ENCODE data around the gene SIM2.

SIM2 gene

DNA sequence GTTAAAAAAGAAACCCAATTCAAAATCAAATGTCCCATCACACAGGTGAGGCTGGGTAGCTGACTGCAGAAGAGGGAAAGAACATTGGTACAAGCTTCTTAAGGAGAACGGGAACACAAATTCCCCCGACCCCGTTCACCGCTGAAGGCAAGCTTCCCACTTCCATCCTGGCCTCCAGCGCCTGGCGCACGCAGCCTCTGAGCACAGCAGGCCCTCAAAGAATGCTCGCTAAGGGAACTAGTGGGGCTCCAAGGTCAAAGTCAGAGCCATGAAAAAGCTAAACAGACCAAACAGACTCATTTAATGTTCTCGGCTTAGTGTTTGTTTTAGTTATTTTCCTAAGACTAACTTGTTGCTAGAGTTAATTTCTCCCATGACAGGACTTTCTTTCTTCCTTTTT is 63.7 kb downstream of the SIM2 start:
- Histone ChIP-seq H3K36me3 (ENCODE audit: control insufficient read depth in 2 of 2, insufficient read depth in 2 of 2, low read length in 2 of 2) (no peaks in the 10 kb centered on the region), H3K4me1 (ENCODE audit: control insufficient read depth in 2 of 2, insufficient read depth in 2 of 2, low read length in 2 of 2) (peaks cover 0 to 4% of the 10 kb centered on the region in 2 donors)

GRCh38 chr21:36763305-36763704 is 64.4 kb downstream of the SIM2 start:
- Histone ChIP-seq H3K27ac (ENCODE audit: low read depth in 2 of 2, low read length in 2 of 2) (no peak overlapping the region), H3K36me3 (ENCODE audit: control insufficient read depth in 2 of 2, insufficient read depth in 2 of 2, low read length in 2 of 2) (no peaks in the 10 kb centered on the region), H3K4me1 (ENCODE audit: control insufficient read depth in 2 of 2, insufficient read depth in 2 of 2, low read length in 2 of 2) (peaks cover 0 to 8% of the 10 kb centered on the region in 2 donors), H3K27me3 (ENCODE audit: control insufficient read depth in 2 of 2, insufficient read depth in 2 of 2, low read length in 2 of 2) (no peaks in the 10 kb centered on the region), H3K9ac (ENCODE audit: low read depth in 1 of 2, low read length in 2 of 2) (no peak overlapping the region), H3K4me3 (ENCODE audit: low read length in 2 of 2) (no peak overlapping the region), H3K9me3 (ENCODE audit: control insufficient read depth in 2 of 2, low read length in 2 of 2) (no peaks in the 10 kb centered on the region)

More for the DNA sequence above, 63.7 kb downstream of the SIM2 start:
- no peaks in the 10 kb centered on the region for H3K9me3 ChIP-seq (ENCODE audit: control insufficient read depth in 2 of 2, low read length in 2 of 2)
- no peak overlapping the region for H3K4me3 ChIP-seq (ENCODE audit: low read length in 2 of 2)
- no peak overlapping the region for H3K27ac ChIP-seq (ENCODE audit: low read depth in 2 of 2, low read length in 2 of 2)
- H3K27me3 ChIP-seq (ENCODE audit: control insufficient read depth in 2 of 2, insufficient read depth in 2 of 2, low read length in 2 of 2): no peaks in the 10 kb centered on the region
- H3K9ac ChIP-seq (ENCODE audit: low read depth in 1 of 2, low read length in 2 of 2): no peak overlapping the region

- H3K27ac ChIP-seq (ENCODE audit: low read depth in 2 of 2, low read length in 2 of 2): no peak overlapping the region
- no peak overlapping the region for H3K9ac ChIP-seq (ENCODE audit: low read depth in 1 of 2, low read length in 2 of 2)
- H3K27me3 ChIP-seq (ENCODE audit: control insufficient read depth in 2 of 2, insufficient read depth in 2 of 2, low read length in 2 of 2): no peaks in the 10 kb centered on the region
- H3K9me3 ChIP-seq (ENCODE audit: control insufficient read depth in 2 of 2, low read length in 2 of 2): no peaks in the 10 kb centered on the region
- no peaks in the 10 kb centered on the region for H3K36me3 ChIP-seq (ENCODE audit: control insufficient read depth in 2 of 2, insufficient read depth in 2 of 2, low read length in 2 of 2)
- no peak overlapping the region for H3K4me3 ChIP-seq (ENCODE audit: low read length in 2 of 2)
- peaks cover 2 to 20% of the 10 kb centered on the region in 2 donors for H3K4me1 ChIP-seq (ENCODE audit: control insufficient read depth in 2 of 2, insufficient read depth in 2 of 2, low read length in 2 of 2)
Measured at GRCh38 chr21:36765229-36765628, 66.3 kb downstream of the SIM2 start.

DNA sequence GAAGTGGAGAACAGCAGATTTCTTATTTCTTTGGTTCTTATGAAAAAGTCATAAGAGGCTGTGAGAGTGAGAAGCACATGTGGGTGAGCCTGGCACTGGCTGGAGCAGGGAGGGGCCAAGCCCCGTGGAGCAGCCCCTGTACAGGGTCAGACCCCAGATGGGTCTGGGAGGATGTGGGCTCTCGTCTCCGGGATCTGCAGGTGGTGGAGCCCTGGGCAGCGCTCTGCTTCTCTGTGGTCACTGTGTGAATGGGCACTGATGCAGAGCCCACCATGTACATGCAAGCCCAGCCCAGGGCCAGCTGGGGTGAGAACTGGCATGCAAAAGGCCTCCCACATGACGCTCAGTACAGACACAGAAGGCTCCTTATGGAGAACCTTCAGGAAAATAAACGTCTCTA is 67.6 kb downstream of the SIM2 start:
- no peaks in the 10 kb centered on the region for H3K27me3 ChIP-seq (ENCODE audit: control insufficient read depth in 2 of 2, insufficient read depth in 2 of 2, low read length in 2 of 2)
- H3K9ac ChIP-seq (ENCODE audit: low read depth in 1 of 2, low read length in 2 of 2): no peak overlapping the region
- H3K36me3 ChIP-seq (ENCODE audit: control insufficient read depth in 2 of 2, insufficient read depth in 2 of 2, low read length in 2 of 2): no peaks in the 10 kb centered on the region
- no peaks in the 10 kb centered on the region for H3K9me3 ChIP-seq (ENCODE audit: control insufficient read depth in 2 of 2, low read length in 2 of 2)
- H3K4me1 ChIP-seq (ENCODE audit: control insufficient read depth in 2 of 2, insufficient read depth in 2 of 2, low read length in 2 of 2): peaks cover 2 to 20% of the 10 kb centered on the region in 2 donors
- no peak overlapping the region for H3K4me3 ChIP-seq (ENCODE audit: low read length in 2 of 2)
- no peak overlapping the region for H3K27ac ChIP-seq (ENCODE audit: low read depth in 2 of 2, low read length in 2 of 2)

GRCh38 chr21:36767096-36767495 is 68.2 kb downstream of the SIM2 start:
- no peak overlapping the region for H3K9ac ChIP-seq (ENCODE audit: low read depth in 1 of 2, low read length in 2 of 2)
- no peak overlapping the region for H3K27ac ChIP-seq (ENCODE audit: low read depth in 2 of 2, low read length in 2 of 2)
- H3K27me3 ChIP-seq (ENCODE audit: control insufficient read depth in 2 of 2, insufficient read depth in 2 of 2, low read length in 2 of 2): no peaks in the 10 kb centered on the region
- no peaks in the 10 kb centered on the region for H3K9me3 ChIP-seq (ENCODE audit: control insufficient read depth in 2 of 2, low read length in 2 of 2)
- no peaks in the 10 kb centered on the region for H3K36me3 ChIP-seq (ENCODE audit: control insufficient read depth in 2 of 2, insufficient read depth in 2 of 2, low read length in 2 of 2)
- no peak overlapping the region for H3K4me3 ChIP-seq (ENCODE audit: low read length in 2 of 2)
- peaks cover 2 to 20% of the 10 kb centered on the region in 2 donors for H3K4me1 ChIP-seq (ENCODE audit: control insufficient read depth in 2 of 2, insufficient read depth in 2 of 2, low read length in 2 of 2)

- no peak overlapping the region for H3K4me3 ChIP-seq (ENCODE audit: low read length in 2 of 2)
Measured at GRCh38 chr21:36768496-36768895, 69.6 kb downstream of the SIM2 start.

DNA sequence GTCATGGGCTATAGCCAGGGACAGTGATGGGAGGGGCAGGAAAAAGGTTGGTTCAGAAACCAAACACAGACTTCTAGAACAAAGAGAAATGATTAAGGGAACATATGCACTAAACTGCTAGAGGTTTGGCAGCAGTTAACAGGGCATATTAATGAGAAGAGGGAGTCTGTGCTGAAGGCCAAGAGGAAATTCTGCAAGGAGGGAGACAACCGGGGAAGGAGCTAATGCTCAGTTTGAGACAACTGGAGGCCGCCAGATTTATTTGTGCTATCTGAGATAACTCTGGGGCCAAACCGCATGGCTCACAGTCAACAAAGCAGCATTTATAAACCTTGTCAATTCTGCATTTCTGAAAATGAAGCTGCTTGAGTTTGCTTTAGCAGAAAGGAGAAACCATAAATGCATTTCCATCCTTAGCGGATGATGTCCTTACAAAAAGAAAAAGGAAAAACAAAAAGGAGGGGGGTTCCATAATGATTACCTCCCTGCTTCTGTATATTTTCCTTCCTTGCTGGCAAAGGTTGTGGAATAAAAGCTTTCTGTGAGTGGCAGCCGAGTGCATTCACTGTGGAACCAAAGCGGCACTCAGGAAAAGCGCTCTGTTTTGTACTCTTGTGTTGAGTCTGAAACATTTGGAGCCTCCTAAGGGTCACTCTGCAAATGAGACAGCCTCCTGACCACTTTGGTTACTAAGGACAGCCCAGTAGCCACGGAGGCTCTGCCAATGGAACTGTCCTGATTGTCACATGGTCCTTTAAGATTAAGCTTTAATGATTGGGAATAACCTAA is 70.3 kb downstream of the SIM2 start:
- Histone ChIP-seq H3K27me3 (ENCODE audit: control insufficient read depth in 2 of 2, insufficient read depth in 2 of 2, low read length in 2 of 2) (no peaks in the 10 kb centered on the region), H3K9me3 (ENCODE audit: control insufficient read depth in 2 of 2, low read length in 2 of 2) (no peaks in the 10 kb centered on the region), H3K27ac (ENCODE audit: low read depth in 2 of 2, low read length in 2 of 2) (peak overlapping the region in 1 of 2 donors; percentile 28), H3K4me1 (ENCODE audit: control insufficient read depth in 2 of 2, insufficient read depth in 2 of 2, low read length in 2 of 2) (peaks cover 2 to 20% of the 10 kb centered on the region in 2 donors), H3K36me3 (ENCODE audit: control insufficient read depth in 2 of 2, insufficient read depth in 2 of 2, low read length in 2 of 2) (no peaks in the 10 kb centered on the region), H3K9ac (ENCODE audit: low read depth in 1 of 2, low read length in 2 of 2) (no peak overlapping the region), H3K4me3 (ENCODE audit: low read length in 2 of 2) (no peak overlapping the region)

More at GRCh38 chr21:36768496-36768895, 69.6 kb downstream of the SIM2 start:
- H3K9me3 ChIP-seq (ENCODE audit: control insufficient read depth in 2 of 2, low read length in 2 of 2): no peaks in the 10 kb centered on the region
- no peak overlapping the region for H3K9ac ChIP-seq (ENCODE audit: low read depth in 1 of 2, low read length in 2 of 2)
- H3K27me3 ChIP-seq (ENCODE audit: control insufficient read depth in 2 of 2, insufficient read depth in 2 of 2, low read length in 2 of 2): no peaks in the 10 kb centered on the region
- H3K4me1 ChIP-seq (ENCODE audit: control insufficient read depth in 2 of 2, insufficient read depth in 2 of 2, low read length in 2 of 2): peaks cover 2 to 20% of the 10 kb centered on the region in 2 donors
- H3K27ac ChIP-seq (ENCODE audit: low read depth in 2 of 2, low read length in 2 of 2): peak overlapping the region in 1 of 2 donors; percentile 28
- H3K36me3 ChIP-seq (ENCODE audit: control insufficient read depth in 2 of 2, insufficient read depth in 2 of 2, low read length in 2 of 2): no peaks in the 10 kb centered on the region

DNA sequence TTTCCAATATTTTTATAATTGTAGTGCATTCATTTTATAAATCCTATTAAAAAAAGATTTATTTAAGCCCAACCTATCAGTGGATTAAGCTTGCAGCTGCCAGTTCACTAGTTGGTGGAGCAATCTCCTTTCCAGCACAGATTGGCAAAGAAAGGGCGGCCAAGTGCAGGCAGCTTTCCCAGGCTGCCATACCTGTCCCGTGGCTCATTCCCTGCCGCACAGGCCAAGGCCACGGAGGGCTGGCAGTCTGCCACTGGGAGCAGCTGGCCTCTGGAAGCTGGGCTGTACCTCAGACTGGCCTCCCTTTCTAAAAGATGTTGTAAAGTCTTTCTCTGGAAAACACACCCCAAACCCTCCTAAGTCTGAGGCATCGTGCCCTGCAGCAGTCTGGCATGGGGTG is 74.2 kb downstream of the SIM2 start:
- H3K9ac ChIP-seq (ENCODE audit: low read depth in 1 of 2, low read length in 2 of 2): no peak overlapping the region
- H3K9me3 ChIP-seq (ENCODE audit: control insufficient read depth in 2 of 2, low read length in 2 of 2): no peaks in the 10 kb centered on the region
- no peak overlapping the region for H3K4me3 ChIP-seq (ENCODE audit: low read length in 2 of 2)
- no peaks in the 10 kb centered on the region for H3K36me3 ChIP-seq (ENCODE audit: control insufficient read depth in 2 of 2, insufficient read depth in 2 of 2, low read length in 2 of 2)
- H3K4me1 ChIP-seq (ENCODE audit: control insufficient read depth in 2 of 2, insufficient read depth in 2 of 2, low read length in 2 of 2): peaks cover 2 to 13% of the 10 kb centered on the region in 2 donors
- H3K27me3 ChIP-seq (ENCODE audit: control insufficient read depth in 2 of 2, insufficient read depth in 2 of 2, low read length in 2 of 2): no peaks in the 10 kb centered on the region
- peak overlapping the region in 1 of 2 donors; percentile 5 for H3K27ac ChIP-seq (ENCODE audit: low read depth in 2 of 2, low read length in 2 of 2)

DNA sequence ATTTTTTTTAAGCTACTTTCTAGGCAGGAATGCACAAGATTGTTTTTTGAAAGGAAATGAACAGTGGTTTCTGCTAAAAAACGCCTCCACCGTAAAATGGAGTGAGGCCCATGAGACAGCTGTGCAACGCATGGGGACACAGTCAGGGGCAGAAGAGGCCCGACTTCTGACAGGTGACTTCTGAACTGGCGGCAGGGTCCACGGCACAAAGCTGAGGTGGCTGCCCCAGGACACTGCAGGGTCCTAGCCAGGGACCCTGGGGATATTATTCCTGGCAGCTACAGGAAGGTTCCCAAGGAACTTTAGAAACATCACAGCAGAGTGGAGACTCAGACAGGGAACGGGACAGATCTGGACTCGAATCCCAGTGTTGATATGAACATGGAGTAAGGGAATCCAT is 75.1 kb downstream of the SIM2 start:
- H3K4me3 ChIP-seq (ENCODE audit: low read length in 2 of 2): no peak overlapping the region
- no peak overlapping the region for H3K27ac ChIP-seq (ENCODE audit: low read depth in 2 of 2, low read length in 2 of 2)
- H3K9ac ChIP-seq (ENCODE audit: low read depth in 1 of 2, low read length in 2 of 2): no peak overlapping the region
- H3K36me3 ChIP-seq (ENCODE audit: control insufficient read depth in 2 of 2, insufficient read depth in 2 of 2, low read length in 2 of 2): no peaks in the 10 kb centered on the region
- H3K9me3 ChIP-seq (ENCODE audit: control insufficient read depth in 2 of 2, low read length in 2 of 2): no peaks in the 10 kb centered on the region
- no peaks in the 10 kb centered on the region for H3K27me3 ChIP-seq (ENCODE audit: control insufficient read depth in 2 of 2, insufficient read depth in 2 of 2, low read length in 2 of 2)
- H3K4me1 ChIP-seq (ENCODE audit: control insufficient read depth in 2 of 2, insufficient read depth in 2 of 2, low read length in 2 of 2): peaks cover 1 to 5% of the 10 kb centered on the region in 2 donors

GRCh38 chr21:36776981-36777617 is 78.2 kb downstream of the SIM2 start:
- Histone ChIP-seq H3K9ac (ENCODE audit: low read depth in 1 of 2, low read length in 2 of 2) (no peak overlapping the region), H3K27ac (ENCODE audit: low read depth in 2 of 2, low read length in 2 of 2) (no peak overlapping the region), H3K9me3 (ENCODE audit: control insufficient read depth in 2 of 2, low read length in 2 of 2) (no peaks in the 10 kb centered on the region), H3K4me1 (ENCODE audit: control insufficient read depth in 2 of 2, insufficient read depth in 2 of 2, low read length in 2 of 2) (no peaks in the 10 kb centered on the region), H3K27me3 (ENCODE audit: control insufficient read depth in 2 of 2, insufficient read depth in 2 of 2, low read length in 2 of 2) (no peaks in the 10 kb centered on the region), H3K4me3 (ENCODE audit: low read length in 2 of 2) (no peak overlapping the region), H3K36me3 (ENCODE audit: control insufficient read depth in 2 of 2, insufficient read depth in 2 of 2, low read length in 2 of 2) (no peaks in the 10 kb centered on the region)
